OCI-LY1 (cell line): ENCODE results near the gene ZNF878.

Source experiments
- EZH2 ChIP-seq: fragments of 200-600 bp; sonication (generic), shearing (Covaris generic); IDR thresholded peaks from 2 replicates; pipeline ENCODE4 v1.8.0; 2017; ENCODE audit warnings: borderline replicate concordance, mixed run types, mild to moderate bottlenecking, antibody characterized with exemption, low read length, moderate library complexity, mixed read lengths
- TF ChIP-seq, protein P1 (sequence below): fragments of 200-600 bp; sonication (generic), shearing (Covaris generic); IDR thresholded peaks from 2 replicates; pipeline ENCODE4 v1.5.1; 2017; ENCODE audit warnings: mild to moderate bottlenecking, antibody characterized with exemption, low read length, moderate library complexity, mixed read lengths

DNA sequence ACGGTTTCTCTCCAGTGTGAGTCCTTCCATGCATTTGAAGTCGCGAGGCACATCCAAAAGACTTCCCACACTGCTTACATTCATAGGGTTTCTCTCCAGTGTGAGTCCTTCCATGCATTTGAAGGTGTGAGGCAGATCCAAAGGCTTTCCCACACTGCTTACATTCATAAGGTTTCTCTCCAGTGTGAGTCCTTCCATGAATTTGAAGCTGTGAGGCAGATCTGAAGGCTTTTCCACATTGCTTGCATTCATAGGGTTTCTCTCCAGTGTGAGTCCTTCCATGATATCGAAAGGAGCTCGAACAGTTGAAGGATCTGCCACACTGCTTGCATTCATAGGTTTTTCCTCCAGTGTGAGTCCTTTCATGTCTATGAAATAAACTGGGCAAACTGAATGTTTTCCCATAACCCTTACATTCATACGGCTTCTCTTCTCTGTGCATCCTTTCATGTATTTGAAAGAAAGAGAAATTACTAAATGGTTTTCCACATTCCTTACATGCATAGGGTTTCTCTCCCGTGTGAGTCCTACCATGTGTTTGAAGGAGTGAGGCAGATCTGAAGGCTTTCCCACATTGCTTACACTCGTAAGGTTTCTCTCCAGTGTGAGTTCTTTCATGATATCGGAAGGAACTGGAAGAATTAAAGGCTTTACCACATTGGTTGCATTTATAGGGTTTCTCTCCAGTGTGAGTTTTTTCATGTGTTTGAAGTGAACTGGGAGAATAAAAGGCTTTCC, 37.6 kb downstream of the ZNF878 start:
- TF ChIP-seq, protein P1, sequence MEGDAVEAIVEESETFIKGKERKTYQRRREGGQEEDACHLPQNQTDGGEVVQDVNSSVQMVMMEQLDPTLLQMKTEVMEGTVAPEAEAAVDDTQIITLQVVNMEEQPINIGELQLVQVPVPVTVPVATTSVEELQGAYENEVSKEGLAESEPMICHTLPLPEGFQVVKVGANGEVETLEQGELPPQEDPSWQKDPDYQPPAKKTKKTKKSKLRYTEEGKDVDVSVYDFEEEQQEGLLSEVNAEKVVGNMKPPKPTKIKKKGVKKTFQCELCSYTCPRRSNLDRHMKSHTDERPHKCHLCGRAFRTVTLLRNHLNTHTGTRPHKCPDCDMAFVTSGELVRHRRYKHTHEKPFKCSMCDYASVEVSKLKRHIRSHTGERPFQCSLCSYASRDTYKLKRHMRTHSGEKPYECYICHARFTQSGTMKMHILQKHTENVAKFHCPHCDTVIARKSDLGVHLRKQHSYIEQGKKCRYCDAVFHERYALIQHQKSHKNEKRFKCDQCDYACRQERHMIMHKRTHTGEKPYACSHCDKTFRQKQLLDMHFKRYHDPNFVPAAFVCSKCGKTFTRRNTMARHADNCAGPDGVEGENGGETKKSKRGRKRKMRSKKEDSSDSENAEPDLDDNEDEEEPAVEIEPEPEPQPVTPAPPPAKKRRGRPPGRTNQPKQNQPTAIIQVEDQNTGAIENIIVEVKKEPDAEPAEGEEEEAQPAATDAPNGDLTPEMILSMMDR: no peak
- no peak for TF ChIP-seq EZH2
